H1 (cell line): ENCODE results near the gene HLA-F. TPM values are rescaled to one million over a fixed set of nuclear protein-coding genes. Genes with fewer than 3 reads are reported as not detected.

Experiments used
- CTCF ChIA-PET: fragments of 300-600 bp; sonication (Branson Sonifier 250); formaldehyde crosslinking; loops from one replicate; lab custom pipeline; 2021; ENCODE audit not compliant: partially characterized antibody; lab: Charles Lee
- POLR2A ChIA-PET: fragments of 300-600 bp; sonication (Branson Sonifier 250); formaldehyde crosslinking; loops from one replicate; lab custom pipeline; 2021; ENCODE audit warnings: inconsistent platforms; ENCODE audit not compliant: partially characterized antibody; lab: Charles Lee
- DNase-seq, 2 experiments: peaks; one replicate each; pipeline versions ENCODE4 v3.0.0 to v3.0.0-alpha.2; 2010 to 2022; ENCODE audit warnings: low spot score in 2 of 2, low read depth in 1 of 2, mixed read lengths in 1 of 2
- FAIRE-seq: peaks from 2 replicates; lab custom pipeline; 2011; peaks lifted over from hg19 to GRCh38; lab: Jason Lieb, UNC
- H2AFZ ChIP-seq: 2 replicates; pipeline ENCODE4 v1.8.1; 2012; ENCODE audit warnings: low read length, inconsistent platforms
- H2AK5ac ChIP-seq: 2 replicates; pipeline ENCODE4 v1.6.1; 2013; ENCODE audit warnings: low read depth, low read length
- H2BK120ac ChIP-seq: replicated peaks from 2 replicates; pipeline ENCODE3; 2013; ENCODE audit warnings: low read depth, low read length, inconsistent platforms
- H2BK12ac ChIP-seq: 2 replicates; pipeline ENCODE4 v1.6.1; 2013; ENCODE audit warnings: low read depth, low read length
- H2BK15ac ChIP-seq: 2 replicates; pipeline ENCODE4 v1.6.1; 2013; ENCODE audit warnings: low read length
- H2BK20ac ChIP-seq: 2 replicates; pipeline ENCODE4 v1.6.1; 2013; ENCODE audit warnings: low read length
- H2BK5ac ChIP-seq: 2 replicates; pipeline ENCODE4 v1.6.1; 2013; ENCODE audit warnings: low read depth, low read length
- H3K14ac ChIP-seq: 2 replicates; pipeline ENCODE4 v1.6.1; 2013; ENCODE audit warnings: inconsistent platforms; ENCODE audit not compliant: insufficient read length
- H3K18ac ChIP-seq: 2 replicates; pipeline ENCODE4 v1.6.1; 2013; ENCODE audit warnings: low read length; ENCODE audit errors: extremely low read depth
- H3K23ac ChIP-seq: 2 replicates; pipeline ENCODE4 v1.6.1; 2013; ENCODE audit warnings: inconsistent platforms; ENCODE audit not compliant: insufficient read length
- H3K23me2 ChIP-seq: 2 replicates; pipeline ENCODE4 v1.6.1; 2013; ENCODE audit warnings: low read depth, low read length
- H3K27ac ChIP-seq: 2 replicates; pipeline ENCODE4 v1.6.1; 2011; ENCODE audit warnings: low read depth, low read length, inconsistent platforms
- H3K27me3 ChIP-seq, 4 experiments: replicated peaks in 1 of 4; 1 replicate in 1 of 4; 2 replicates in 3 of 4; pipeline versions ENCODE4 v1.6.1 to v1.8.1; 2011 to 2013; ENCODE audit warnings: low read length in 3 of 4, mild to moderate bottlenecking in 3 of 4, inconsistent platforms in 2 of 4, mixed read lengths in 2 of 4, moderate library complexity in 1 of 4; ENCODE audit not compliant: control insufficient read depth in 3 of 4, insufficient read depth in 3 of 4; ENCODE audit errors: extremely low read depth in 1 of 4
- H3K36me3 ChIP-seq, 4 experiments: 2 replicates each; pipeline versions ENCODE4 v1.6.1 to v1.8.1; 2011 to 2013; ENCODE audit warnings: mild to moderate bottlenecking in 4 of 4, low read length in 3 of 4, moderate library complexity in 2 of 4, control low read depth in 1 of 4, inconsistent platforms in 1 of 4; ENCODE audit not compliant: insufficient read depth in 4 of 4, control insufficient read depth in 2 of 4
- H3K4ac ChIP-seq: replicated peaks from 2 replicates; pipeline ENCODE3; 2013; ENCODE audit warnings: low read length, low read depth, mixed read lengths, inconsistent platforms; ENCODE audit not compliant: insufficient read length
- H3K4me1 ChIP-seq, 4 experiments: replicated peaks in 1 of 4; 1 replicate in 1 of 4; 2 replicates in 3 of 4; pipeline versions ENCODE4 v1.6.1 to v1.8.1; 2011 to 2013; ENCODE audit warnings: low read length in 3 of 4, inconsistent platforms in 2 of 4, mixed read lengths in 1 of 4; ENCODE audit not compliant: insufficient read depth in 4 of 4, control insufficient read depth in 3 of 4
- H3K4me2 ChIP-seq, 2 experiments: 2 replicates each; pipeline versions ENCODE4 v1.6.1 to v1.8.1; 2011 to 2013; ENCODE audit warnings: low read depth in 2 of 2, low read length in 2 of 2, control low read depth in 1 of 2, inconsistent platforms in 1 of 2, mild to moderate bottlenecking in 1 of 2; ENCODE audit not compliant: insufficient read depth in 1 of 2
- H3K4me3 ChIP-seq, 4 experiments: fragments of 200-600, 300-600 bp in 1 of 4; sonication (generic), shearing (Covaris generic), sonication (Bioruptor Twin) in 1 of 4; 2 replicates each; pipeline versions ENCODE4 v1.5.1 to v1.8.1; 2011 to 2016; ENCODE audit warnings: low read length in 4 of 4, low read depth in 3 of 4, control low read depth in 2 of 4, inconsistent platforms in 2 of 4, mild to moderate bottlenecking in 2 of 4, mixed read lengths in 1 of 4, moderate library complexity in 1 of 4; ENCODE audit not compliant: insufficient read depth in 2 of 4; ENCODE audit errors: extremely low read depth in 1 of 4
- H3K56ac ChIP-seq: replicated peaks from 2 replicates; pipeline ENCODE3; 2013; ENCODE audit warnings: low read depth, mild to moderate bottlenecking, mixed read lengths, low read length, inconsistent platforms; ENCODE audit not compliant: insufficient read length
- H3K79me1 ChIP-seq: 2 replicates; pipeline ENCODE4 v1.6.1; 2013; ENCODE audit warnings: low read depth, low read length, control low read depth
- H3K79me2 ChIP-seq, 2 experiments: 2 replicates each; pipeline versions ENCODE4 v1.6.1 to v1.8.1; 2012 to 2013; ENCODE audit warnings: low read length in 2 of 2, mild to moderate bottlenecking in 2 of 2, inconsistent platforms in 1 of 2; ENCODE audit not compliant: insufficient read depth in 2 of 2, control insufficient read depth in 1 of 2
- H3K9ac ChIP-seq, 4 experiments: replicated peaks in 1 of 4; 1 replicate in 1 of 4; 2 replicates in 3 of 4; pipeline versions ENCODE4 v1.6.1 to v1.8.1; 2011 to 2013; ENCODE audit warnings: low read depth in 3 of 4, low read length in 3 of 4, control low read depth in 2 of 4, mild to moderate bottlenecking in 2 of 4, moderate library complexity in 2 of 4, inconsistent platforms in 1 of 4; ENCODE audit errors: extremely low read depth in 1 of 4
- H3K9me3 ChIP-seq, 2 experiments: 2 replicates each; pipeline versions ENCODE4 v1.6.1 to v1.8.1; 2012 to 2013; ENCODE audit warnings: mild to moderate bottlenecking in 2 of 2, moderate library complexity in 2 of 2, control low read depth in 1 of 2, inconsistent platforms in 1 of 2, low read depth in 1 of 2, low read length in 1 of 2, mixed read lengths in 1 of 2; ENCODE audit not compliant: insufficient read depth in 2 of 2
- H4K20me1 ChIP-seq, 2 experiments: replicated peaks in 1 of 2; 2 replicates each; pipeline versions ENCODE3 to v1.8.1; 2011 to 2013; ENCODE audit warnings: inconsistent platforms in 2 of 2, low read length in 2 of 2, mild to moderate bottlenecking in 1 of 2; ENCODE audit not compliant: insufficient read depth in 2 of 2, control insufficient read depth in 1 of 2
- H4K5ac ChIP-seq: 2 replicates; pipeline ENCODE4 v1.6.1; 2013; ENCODE audit warnings: low read length, low read depth, mixed read lengths, inconsistent platforms; ENCODE audit not compliant: insufficient read length
- H4K8ac ChIP-seq: 2 replicates; pipeline ENCODE4 v1.8.0; 2013; ENCODE audit warnings: mild to moderate bottlenecking, moderate library complexity, low read length, inconsistent platforms; ENCODE audit not compliant: insufficient read depth; ENCODE audit errors: extremely low read depth
- H4K91ac ChIP-seq: replicated peaks from 2 replicates; pipeline ENCODE3; 2013; ENCODE audit warnings: low read length, mixed read lengths, inconsistent platforms; ENCODE audit not compliant: insufficient read length
- BACH1 ChIP-seq: IDR thresholded peaks from 2 replicates; pipeline ENCODE4 v1.6.1; 2012; ENCODE audit warnings: low read length, improper control_type of control experiment
- BCL11A ChIP-seq, 2 experiments: IDR thresholded peaks; one replicate each; pipeline ENCODE4 v1.6.1; 2011; ENCODE audit warnings: low read depth in 2 of 2, low read length in 2 of 2, mild to moderate bottlenecking in 2 of 2
- BRCA1 ChIP-seq: IDR thresholded peaks from 2 replicates; pipeline ENCODE4 v1.6.1; 2012; ENCODE audit warnings: low read depth, low read length, improper control_type of control experiment
- CBX5 ChIP-seq: fragments of 300-800, 300-1000 bp; sonication (generic); IDR thresholded peaks from 2 replicates; pipeline ENCODE4 v1.7.1; 2016; ENCODE audit warnings: antibody characterized with exemption, low read length, low read depth
- CHD2 ChIP-seq: IDR thresholded peaks from 2 replicates; pipeline ENCODE4 v1.6.1; 2012; ENCODE audit warnings: low read length, improper control_type of control experiment
- CTBP2 ChIP-seq: IDR thresholded peaks from 2 replicates; pipeline ENCODE4 v1.7.0; 2011; ENCODE audit warnings: borderline replicate concordance, mild to moderate bottlenecking, moderate library complexity, mixed read lengths, low read length; ENCODE audit not compliant: insufficient read depth, insufficient read length
- EP300 ChIP-seq, 2 experiments: IDR thresholded peaks; 1 replicate in 1 of 2; 2 replicates in 1 of 2; pipeline ENCODE4 v1.6.1; 2011 to 2012; ENCODE audit warnings: low read depth in 2 of 2, low read length in 2 of 2, mild to moderate bottlenecking in 2 of 2, borderline replicate concordance in 1 of 2, inconsistent platforms in 1 of 2, moderate library complexity in 1 of 2
- RBBP5 ChIP-seq: IDR thresholded peaks from 2 replicates; pipeline ENCODE4 v1.7.1; 2012; ENCODE audit warnings: low read depth, mild to moderate bottlenecking, inconsistent platforms, low read length, moderate library complexity, borderline replicate concordance
- RNF2 ChIP-seq: fragments of 200-900, 300-1000 bp; sonication (generic); IDR thresholded peaks from 2 replicates; pipeline ENCODE4 v1.7.1; 2016; ENCODE audit warnings: borderline replicate concordance, low read depth, mild to moderate bottlenecking, antibody characterized with exemption, low read length; ENCODE audit not compliant: poor library complexity, severe bottlenecking; ENCODE audit errors: missing control alignments
- SIN3A ChIP-seq, 2 experiments: IDR thresholded peaks in 1 of 2; conservative IDR thresholded peaks in 1 of 2; 2 replicates each; pipeline ENCODE4 v1.6.1; 2011 to 2012; ENCODE audit warnings: low read length in 2 of 2, improper control_type of control experiment in 1 of 2, low read depth in 1 of 2, mild to moderate bottlenecking in 1 of 2
- SP2 ChIP-seq: IDR thresholded peaks from 2 replicates; pipeline ENCODE4 v1.6.1; 2012; ENCODE audit warnings: mild to moderate bottlenecking, low read length, inconsistent platforms
- WGBS, 2 experiments: shearing (Covaris generic) in 1 of 2; methylation state at CpG; one replicate each; pipeline versions ENCODE4 v1.1.6 to v1.1.7; 2013 to 2015; ENCODE audit warnings: low lambda C conversion rate in 2 of 2, mixed read lengths in 2 of 2, inconsistent platforms in 1 of 2, low coverage in 1 of 2, missing lambda C conversion rate in 1 of 2; ENCODE audit not compliant: insufficient replicate concordance in 2 of 2, insufficient coverage in 1 of 2, insufficient read length in 1 of 2; ENCODE audit errors: extremely low coverage in 1 of 2, missing lambda C conversion rate in 1 of 2; 5-methylcytosine and 5-hydroxymethylcytosine counted together
- polyA plus RNA-seq, 7 experiments: library from polyadenylated mRNA; depleted of rRNA in 3 of 7; stranded (reverse) in 5 of 7; unstranded in 2 of 7; fragments of >200 nt in 5 of 7; fragments of 200-250 nt in 2 of 7; gene quantifications; 1 replicate in 5 of 7; 2 replicates in 1 of 7; 4 replicates in 1 of 7; pipeline versions ENCODE4 v1.2.1 to v1.2.3, GENCODE V29; 2011 to 2013; ENCODE audit warnings: missing spikeins in 2 of 7, mixed read lengths in 2 of 7
- total RNA-seq: library from RNA; stranded (reverse); fragmentation: NEBNext Ultra II Directional; extraction: Animal tissue kit (Norgen Biotek cat#: 25700); gene quantifications from 2 replicates; pipeline ENCODE4 v1.2.1, GENCODE V29; 2021
- TF ChIP-seq, protein P1 (sequence below): IDR thresholded peaks from 2 replicates; pipeline ENCODE4 v1.6.1; 2011; ENCODE audit warnings: low read length, improper control_type of control experiment

HLA-F gene
- total and polyA plus RNA-seq, 2 of the 8 experiments (the other 6 are each of a cell fraction or from before 2014, with no cell fraction given) = 9.6 to 11.7 TPM

DNA sequence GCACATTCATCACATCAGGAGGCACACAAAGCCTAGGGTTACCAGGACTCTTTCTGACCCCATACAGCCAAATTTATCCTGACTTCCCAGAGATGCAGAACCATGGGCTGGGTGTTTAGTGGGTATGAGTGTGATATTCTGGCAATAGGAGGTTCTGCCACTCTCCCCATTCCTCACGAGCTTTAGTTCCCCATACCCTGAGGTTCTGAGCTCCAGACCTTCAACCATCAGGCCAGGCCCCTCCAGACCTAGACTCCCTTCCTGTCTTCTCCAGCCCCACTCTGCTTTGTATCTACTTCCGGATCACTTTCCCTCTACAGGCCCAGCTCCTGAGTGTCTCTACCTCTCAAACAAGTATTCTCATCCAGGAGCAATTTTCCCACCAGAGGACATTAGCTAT lies 4.4 kb downstream of the HLA-F start:
- no peak for DNase-seq
- WGBS, 2 experiments = 62% methylated on average over 2 of the region's 2 CpGs; no CpG with 5 or more reads in 1 of the 2 experiments
- CTCF ChIA-PET = interaction anchor here (0.5 to 3.5 kb wide), 13 partner anchors 10 to 201 kb away, joined by 3 to 19 read pairs (median 4); partner anchors contain the start of gene HLA-G
- no peak for TF ChIP-seq RNF2
- TF ChIP-seq CBX5 = no peak
- no peak for TF ChIP-seq BCL11A (IDR thresholded peaks at IDR 0.05; ENCODE audit: low read depth in 2 of 2, low read length in 2 of 2)
- TF ChIP-seq BACH1 = no peak
- TF ChIP-seq CTBP2 = no peak
- TF ChIP-seq SIN3A (conservative IDR thresholded peaks at IDR 0.05 in 1 of 2, IDR thresholded peaks at IDR 0.05 in 1 of 2; ENCODE audit: low read depth in 1 of 2, low read length in 2 of 2) = no peak
- TF ChIP-seq RBBP5 = no peak
- no peak for TF ChIP-seq BRCA1
- TF ChIP-seq EP300 (IDR thresholded peaks at IDR 0.05; ENCODE audit: borderline replicate concordance in 1 of 2, low read depth in 2 of 2, low read length in 2 of 2) = no peak
- TF ChIP-seq, protein P1, sequence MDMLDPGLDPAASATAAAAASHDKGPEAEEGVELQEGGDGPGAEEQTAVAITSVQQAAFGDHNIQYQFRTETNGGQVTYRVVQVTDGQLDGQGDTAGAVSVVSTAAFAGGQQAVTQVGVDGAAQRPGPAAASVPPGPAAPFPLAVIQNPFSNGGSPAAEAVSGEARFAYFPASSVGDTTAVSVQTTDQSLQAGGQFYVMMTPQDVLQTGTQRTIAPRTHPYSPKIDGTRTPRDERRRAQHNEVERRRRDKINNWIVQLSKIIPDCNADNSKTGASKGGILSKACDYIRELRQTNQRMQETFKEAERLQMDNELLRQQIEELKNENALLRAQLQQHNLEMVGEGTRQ = no peak
- no peak for TF ChIP-seq CHD2
- TF ChIP-seq SP2 = no peak

More for the DNA sequence above, 4.4 kb downstream of the HLA-F start:
- no peak overlapping the region for H2AK5ac ChIP-seq
- H3K27ac ChIP-seq = no peak overlapping the region
- no peak overlapping the region for H4K5ac ChIP-seq
- no peaks in the 10 kb centered on the region for H3K36me3 ChIP-seq
- peaks cover 10% of the 10 kb centered on the region; the same call in 1 of the 2 replicates for H3K23me2 ChIP-seq
- H3K27me3 ChIP-seq = peaks cover 9 to 30% (median 25%) of the 10 kb centered on the region in 4 experiments
- no peak overlapping the region for H3K18ac ChIP-seq
- H3K79me2 ChIP-seq = no peaks in the 10 kb centered on the region
- H3K4me2 ChIP-seq = no peak overlapping the region
- H2AFZ ChIP-seq = no peak overlapping the region
- peaks cover 0 to 6% (median under 1%) of the 10 kb centered on the region in 4 experiments; a peak in 3 of 7 replicates for H3K4me1 ChIP-seq
- H2BK120ac ChIP-seq = no peak overlapping the region
- no peak overlapping the region for H3K14ac ChIP-seq
- H2BK15ac ChIP-seq = no peak overlapping the region
- POLR2A ChIA-PET = interaction anchor here (0.6 kb wide), 1 partner anchor 383 kb away, joined by 4 read pairs; no protein-coding TSS in a partner anchor
- no peak overlapping the region for H4K91ac ChIP-seq
- H3K9me3 ChIP-seq = no peaks in the 10 kb centered on the region
- H2BK5ac ChIP-seq = no peak overlapping the region
- H3K23ac ChIP-seq = no peak overlapping the region
- no peak overlapping the region for H3K4ac ChIP-seq
- H2BK20ac ChIP-seq = no peak overlapping the region
- no peak overlapping the region for H3K56ac ChIP-seq
- no peak overlapping the region for H4K8ac ChIP-seq
- FAIRE-seq = no peak
- no peak overlapping the region for H3K4me3 ChIP-seq
- H2BK12ac ChIP-seq = no peak overlapping the region
- peaks cover 0 to 1% of the 10 kb centered on the region in 2 experiments for H4K20me1 ChIP-seq
- no peaks in the 10 kb centered on the region for H3K79me1 ChIP-seq
- no peak overlapping the region for H3K9ac ChIP-seq
